HEK293 (cell line): ENCODE results near the gene LRRC34.

ENCODE experiments used
- CTCF ChIP-seq: fragments of 450-650 bp; formaldehyde crosslinking; IDR thresholded peaks from 2 replicates; pipeline ENCODE4 v1.5.1; 2016; ENCODE audit warnings: missing biosample characterization, missing genetic modification characterization
- MZF1 ChIP-seq: fragments of 450-650 bp; formaldehyde crosslinking; IDR thresholded peaks from 2 replicates; pipeline ENCODE4 v1.5.1; 2017; ENCODE audit warnings: missing biosample characterization, missing genetic modification characterization, borderline replicate concordance
- ZNF175 ChIP-seq: fragments of 450-650 bp; formaldehyde crosslinking; IDR thresholded peaks from 2 replicates; pipeline ENCODE4 v1.5.1; 2016; ENCODE audit warnings: missing biosample characterization, missing genetic modification characterization
- ZNF324 ChIP-seq: fragments of 450-650 bp; formaldehyde crosslinking; IDR thresholded peaks from 2 replicates; pipeline ENCODE4 v1.5.1; 2016; ENCODE audit warnings: missing biosample characterization, missing genetic modification characterization
- ZNF404 ChIP-seq: fragments of 450-650 bp; formaldehyde crosslinking; IDR thresholded peaks from 2 replicates; pipeline ENCODE4 v1.5.1; 2017; ENCODE audit warnings: missing biosample characterization, missing genetic modification characterization
- ZNF416 ChIP-seq: fragments of 450-650 bp; formaldehyde crosslinking; IDR thresholded peaks from 2 replicates; pipeline ENCODE4 v1.5.1; 2016; ENCODE audit warnings: missing biosample characterization, missing genetic modification characterization

- TF ChIP-seq ZNF324 = no peak
- TF ChIP-seq CTCF = no peak; the same call in 1 of the 2 replicates
- TF ChIP-seq ZNF175 = no peak
- no peak for TF ChIP-seq MZF1 (tag by site-specific recombination)
- no peak for TF ChIP-seq ZNF416 (tag by site-specific recombination)
- no peak for TF ChIP-seq ZNF404 (tag by site-specific recombination)
These were observed 48.3 kb downstream of the LRRC34 start for GRCh38 chr3:169764312-169764881.
